ENCODE results near the gene NGF. TPM values are rescaled to one million over a fixed set of nuclear protein-coding genes. Genes with fewer than 3 reads are reported as not detected.

NGF gene
- polyA plus RNA-seq, 4 donors, result 1.6 to 2.0 (median 2.0) TPM

DNA sequence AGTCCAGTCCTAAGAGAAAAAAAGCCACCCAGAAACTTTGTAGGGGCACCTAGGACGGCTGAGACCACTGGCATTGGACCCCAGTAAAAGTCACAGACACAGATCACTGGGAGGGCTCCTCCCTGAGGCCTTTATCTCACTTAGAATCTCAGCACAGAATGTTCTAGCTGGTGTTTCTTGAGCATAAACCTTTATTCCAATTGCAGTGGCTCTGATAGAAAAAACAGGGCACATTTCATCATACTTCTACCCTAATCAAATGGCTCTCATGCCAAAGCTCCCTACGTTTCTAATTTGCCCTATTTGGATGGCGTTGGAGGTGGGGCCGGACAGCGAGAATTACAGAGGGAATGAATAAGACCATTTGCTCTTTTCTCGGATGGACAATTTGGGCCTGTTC, 53.8 kb downstream of the NGF start:
- no peak for DNase-seq (ENCODE audit: low read depth in 4 of 4, low spot score in 2 of 4)

DNA sequence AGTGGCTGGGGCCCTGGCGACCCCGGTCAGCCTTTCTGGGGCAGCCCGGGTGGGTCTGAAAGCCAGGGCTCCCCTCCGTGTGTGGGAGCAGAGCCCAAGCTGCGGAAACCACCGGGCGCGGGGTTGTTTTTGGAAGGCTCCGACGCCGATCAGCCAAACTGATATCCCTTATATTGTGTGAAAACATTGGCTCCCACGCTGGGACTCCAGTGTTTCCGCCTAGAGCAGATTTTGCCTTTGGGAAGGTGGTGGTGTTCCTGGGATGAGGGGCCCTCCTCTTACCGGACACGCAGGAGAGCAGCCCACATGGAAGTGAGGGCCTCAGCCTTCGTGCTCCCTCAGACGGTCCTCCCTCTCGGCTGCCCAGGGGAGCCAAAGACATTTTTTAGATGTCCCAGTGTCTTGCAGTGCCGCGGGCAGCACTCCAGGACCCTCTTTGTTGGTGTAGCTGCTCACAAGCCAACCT, 54.3 kb downstream of the NGF start:
- DNase-seq (ENCODE audit: low read depth in 4 of 4, low spot score in 2 of 4), result no peak

DNA sequence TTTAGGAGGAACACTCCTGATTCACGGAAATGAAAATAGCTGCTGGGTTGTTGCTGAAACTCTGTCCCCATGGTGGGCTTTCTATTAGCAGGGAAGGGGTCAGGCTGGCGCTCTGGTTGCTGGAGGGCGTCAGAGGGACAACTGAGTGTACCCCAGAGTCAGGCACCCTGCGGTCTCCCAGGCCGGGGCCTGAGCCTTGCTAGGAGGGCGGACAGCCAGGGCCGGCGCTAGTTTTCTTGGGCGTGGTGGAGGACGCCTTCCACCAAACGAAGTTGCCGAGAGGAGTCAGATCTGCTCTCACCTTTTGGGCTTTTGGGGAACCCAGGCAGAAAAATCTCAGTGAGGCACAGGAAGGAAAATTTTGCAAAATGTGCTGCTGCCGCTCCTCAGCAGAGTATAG, 54.8 kb downstream of the NGF start:
- DNase-seq (ENCODE audit: low read depth in 4 of 4, low spot score in 2 of 4), result no peak

DNA sequence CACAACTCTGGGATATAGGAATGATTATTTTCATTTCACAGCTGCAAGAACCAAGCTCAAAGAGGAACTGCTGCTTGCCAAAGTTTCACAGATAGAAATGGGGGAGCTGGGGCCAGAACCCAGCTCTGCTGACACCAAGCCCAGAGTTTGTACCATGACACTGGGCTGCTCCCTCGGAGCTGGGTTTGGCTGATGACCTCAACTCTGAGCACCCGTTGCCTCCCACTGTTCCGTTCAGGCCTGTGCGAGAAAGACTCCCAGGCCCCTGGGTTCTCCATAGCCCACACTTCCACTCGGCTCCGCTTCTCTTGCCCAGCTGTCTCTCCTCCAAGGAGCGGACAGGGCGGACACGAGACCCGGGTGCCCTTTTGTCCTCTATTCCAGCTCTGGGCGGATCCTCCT, 55.2 kb downstream of the NGF start:
- peak in 1 of 4 donors; percentile 24 for DNase-seq (ENCODE audit: low read depth in 4 of 4, low spot score in 2 of 4)

DNA sequence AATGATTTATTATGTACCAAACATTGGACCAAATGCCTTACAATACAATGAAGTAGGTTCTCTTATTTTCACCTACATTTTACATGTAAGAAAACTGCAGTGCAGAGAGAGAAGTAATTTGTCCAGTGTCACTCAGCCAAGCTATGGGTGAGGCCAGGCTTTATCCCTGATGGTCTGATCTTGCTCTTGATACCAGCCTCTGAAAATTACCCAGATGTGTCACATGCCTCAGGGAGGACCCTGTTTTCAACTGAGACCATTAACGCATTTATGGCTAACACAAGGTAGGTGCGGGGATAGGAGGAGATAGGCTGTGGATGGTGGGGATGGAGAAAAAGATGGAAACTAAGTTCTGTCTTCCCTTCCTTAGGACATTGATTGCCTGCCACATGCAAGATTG, 56.9 kb downstream of the NGF start:
- DNase-seq (ENCODE audit: low read depth in 4 of 4, low spot score in 2 of 4), result no peak

DNA sequence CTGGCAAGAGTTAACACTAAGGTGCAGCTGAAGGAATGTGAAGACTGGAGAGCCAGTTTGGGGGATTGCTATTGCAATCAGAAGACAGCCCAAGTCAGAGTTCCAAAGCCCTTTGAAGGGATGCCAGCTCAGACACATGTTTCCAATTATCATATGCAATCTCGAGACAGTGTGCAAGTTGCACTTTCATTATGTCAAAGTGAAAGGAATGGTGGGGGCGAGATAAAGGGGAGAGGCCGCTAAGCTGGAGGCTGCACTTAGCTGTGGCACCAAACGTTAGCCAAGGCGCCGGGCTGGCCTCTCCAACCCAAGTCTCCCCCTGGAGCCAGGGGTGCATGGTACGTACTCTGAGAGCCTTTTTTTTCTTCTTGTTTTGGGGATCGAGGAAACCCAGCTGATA, 58.0 kb downstream of the NGF start:
- DNase-seq (ENCODE audit: low read depth in 4 of 4, low spot score in 2 of 4), result no peak

DNA sequence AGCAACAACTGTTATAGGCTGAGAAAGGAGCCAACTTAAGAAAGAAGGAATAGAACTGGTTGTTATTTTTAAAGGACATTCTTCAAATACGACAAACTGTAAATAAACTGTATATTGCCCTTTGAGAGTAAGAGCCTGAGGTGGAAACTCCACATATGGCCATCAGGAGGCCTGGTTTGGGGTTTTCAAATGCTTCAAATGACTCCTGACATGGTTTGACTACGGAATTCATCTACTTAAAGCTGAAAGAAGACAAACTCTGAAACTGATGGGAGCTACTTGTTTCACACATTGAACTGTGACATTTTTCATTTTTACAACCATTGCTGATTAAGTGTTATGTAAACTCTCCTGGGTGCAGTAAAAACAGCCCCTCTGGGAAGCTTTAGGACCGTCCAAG, 59.8 kb downstream of the NGF start:
- peak in 3 of 4 donors; percentile 40 to 50 (median 45) for DNase-seq (ENCODE audit: low read depth in 4 of 4, low spot score in 2 of 4)

DNA sequence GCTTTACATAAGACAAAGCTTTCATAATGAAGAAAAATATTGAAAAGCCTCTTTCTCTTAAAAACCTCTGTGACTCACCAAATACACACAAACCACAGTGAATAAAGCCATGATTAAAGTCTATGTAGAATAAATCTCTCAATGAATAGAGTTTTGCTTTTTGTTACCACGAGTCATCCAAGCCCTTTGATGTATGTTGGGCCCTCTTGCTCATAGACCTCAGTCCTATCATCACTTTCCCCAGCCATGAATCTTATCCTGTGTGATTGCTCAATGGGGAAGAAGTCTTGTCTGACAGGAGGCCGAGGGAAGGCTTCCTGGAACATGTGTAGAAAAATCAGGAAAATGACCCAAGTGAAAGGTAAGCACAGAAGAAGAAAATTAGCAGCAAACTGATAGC, 60.8 kb downstream of the NGF start:
- DNase-seq (ENCODE audit: low read depth in 4 of 4, low spot score in 2 of 4), result no peak

DNA sequence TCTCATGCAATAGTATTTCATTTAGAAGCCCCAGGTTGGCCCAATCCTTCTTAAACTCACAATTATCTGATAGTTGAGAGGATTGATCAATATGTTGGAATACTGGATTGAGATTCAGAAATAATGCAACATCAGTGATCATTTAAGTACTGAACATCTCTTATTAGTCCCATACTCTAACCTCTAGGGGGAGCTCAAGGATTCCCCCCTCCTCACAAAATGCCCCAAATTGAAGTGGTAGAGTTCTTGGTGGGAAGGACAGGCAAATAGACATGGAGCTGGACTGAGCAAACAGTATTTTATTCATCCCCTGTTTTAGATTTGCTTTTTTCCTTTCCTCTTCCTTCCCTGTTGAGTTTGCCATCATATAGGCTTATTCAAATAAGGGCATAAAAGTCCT, 62.8 kb downstream of the NGF start:
- DNase-seq (ENCODE audit: low read depth in 4 of 4, low spot score in 2 of 4), result no peak

DNA sequence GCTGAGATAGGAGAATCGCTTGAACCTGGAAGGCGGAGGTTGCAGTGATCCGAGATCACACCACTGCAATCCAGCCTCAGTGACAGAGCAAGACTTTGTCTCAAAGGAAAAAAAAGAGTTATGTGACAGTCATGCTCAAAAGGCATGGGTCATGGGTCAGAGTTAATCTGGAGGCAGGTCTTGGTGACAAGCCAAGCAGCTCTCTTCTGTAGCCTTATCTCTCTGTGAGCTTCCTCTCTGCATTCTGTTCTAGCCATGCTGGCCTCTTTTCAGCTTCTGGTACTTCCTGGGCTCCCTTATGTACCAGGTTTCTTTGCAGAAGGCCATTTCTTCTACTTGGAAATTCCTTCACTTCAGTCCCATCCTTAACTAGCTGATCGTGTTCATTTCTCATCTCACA, 63.6 kb downstream of the NGF start:
- DNase-seq (ENCODE audit: low read depth in 4 of 4, low spot score in 2 of 4), result no peak

DNA sequence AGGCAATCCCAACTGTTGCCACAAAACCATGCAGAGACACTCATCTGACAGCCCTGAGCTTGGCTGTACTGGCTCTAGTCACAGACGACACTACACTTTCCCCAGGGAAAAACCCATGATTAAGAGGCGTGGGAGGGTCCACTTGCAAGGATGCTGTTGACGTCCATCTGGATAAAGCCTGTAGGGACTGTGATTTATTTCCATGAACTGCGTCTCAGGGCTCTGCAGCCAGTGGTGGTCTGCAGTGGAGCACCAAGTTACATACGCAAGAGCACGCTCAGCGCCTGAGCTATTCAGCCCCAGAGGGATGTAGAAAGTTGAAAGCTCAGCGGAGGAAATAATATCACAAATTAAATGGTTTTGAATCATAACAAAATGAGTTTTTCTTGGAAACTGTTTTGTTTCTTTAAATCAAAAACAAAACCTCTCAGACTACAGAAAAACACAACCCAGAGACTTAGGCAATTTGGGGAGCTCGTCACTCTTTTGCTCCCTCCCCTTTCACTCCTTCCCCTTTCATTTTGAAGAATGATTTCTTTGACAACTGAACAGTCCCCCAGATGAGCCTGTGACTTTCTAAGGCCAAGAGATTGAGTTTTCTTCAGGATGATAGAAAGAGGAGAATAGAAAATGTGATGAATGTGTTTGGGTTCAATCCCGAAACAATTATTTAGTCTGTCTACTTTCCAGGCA, 71.2 kb downstream of the NGF start:
- DNase-seq (ENCODE audit: low read depth in 4 of 4, low spot score in 2 of 4), result peak in 3 of 4 donors; percentile 41 to 62 (median 58)

DNA sequence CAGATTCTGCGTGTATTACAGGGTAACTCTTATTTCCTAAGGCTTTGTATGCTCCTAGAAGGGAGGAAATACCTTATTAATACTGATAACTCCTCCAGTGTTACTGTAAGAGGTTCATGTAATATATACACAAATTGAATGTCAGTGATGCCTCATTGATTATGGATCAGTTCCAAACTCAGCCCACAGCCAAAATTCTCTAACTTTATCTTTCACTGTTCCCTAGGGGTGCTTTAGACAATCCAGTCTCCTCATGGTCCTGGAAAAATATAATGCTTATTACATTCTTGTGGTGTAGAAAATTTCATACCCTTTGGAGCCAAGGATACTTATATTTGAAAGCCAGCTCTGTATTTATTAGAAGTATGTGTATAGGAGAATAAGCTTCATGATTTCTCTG, 73.0 kb downstream of the NGF start:
- no peak for DNase-seq (ENCODE audit: low read depth in 4 of 4, low spot score in 2 of 4)

DNA sequence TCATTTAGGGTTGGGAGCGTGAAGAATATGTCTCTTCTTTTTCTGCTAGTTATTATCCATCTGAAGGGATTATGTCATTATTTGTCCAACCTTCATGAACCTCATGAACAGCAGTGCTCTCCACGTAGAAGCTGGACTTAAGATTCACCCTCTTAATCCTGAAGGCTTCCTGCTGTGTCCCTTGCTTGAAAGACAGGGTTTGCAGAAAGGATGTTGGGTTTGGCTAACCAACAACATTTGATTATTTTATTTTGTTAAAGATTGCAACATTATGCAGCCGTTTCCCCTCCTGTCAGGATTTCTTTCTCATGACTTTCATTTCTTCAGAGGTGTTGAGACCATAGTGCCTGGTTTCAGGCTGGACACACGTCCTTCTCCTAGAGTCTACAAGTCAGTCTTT, 75.2 kb downstream of the NGF start:
- DNase-seq (ENCODE audit: low read depth in 4 of 4, low spot score in 2 of 4), result no peak

DNA sequence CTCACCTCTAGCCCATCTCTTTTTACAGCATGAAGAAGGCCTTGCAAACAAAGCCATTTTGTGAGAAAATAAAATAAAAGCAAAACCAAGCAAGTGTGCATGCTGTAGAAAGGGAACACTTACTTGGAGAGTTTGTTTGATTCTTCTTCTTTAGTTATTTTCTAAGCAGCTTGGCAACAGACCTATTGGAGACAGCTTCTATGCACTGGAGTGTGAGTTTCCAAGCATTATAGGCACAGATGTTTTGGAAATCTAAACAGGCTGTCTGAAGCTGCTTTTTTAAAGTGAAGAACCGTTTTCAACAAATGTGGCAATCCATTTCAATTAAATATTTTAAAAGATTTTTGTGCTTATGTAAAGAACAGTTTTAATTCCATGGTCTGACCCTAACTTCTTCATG, 76.6 kb downstream of the NGF start:
- DNase-seq (ENCODE audit: low read depth in 4 of 4, low spot score in 2 of 4), result no peak

DNA sequence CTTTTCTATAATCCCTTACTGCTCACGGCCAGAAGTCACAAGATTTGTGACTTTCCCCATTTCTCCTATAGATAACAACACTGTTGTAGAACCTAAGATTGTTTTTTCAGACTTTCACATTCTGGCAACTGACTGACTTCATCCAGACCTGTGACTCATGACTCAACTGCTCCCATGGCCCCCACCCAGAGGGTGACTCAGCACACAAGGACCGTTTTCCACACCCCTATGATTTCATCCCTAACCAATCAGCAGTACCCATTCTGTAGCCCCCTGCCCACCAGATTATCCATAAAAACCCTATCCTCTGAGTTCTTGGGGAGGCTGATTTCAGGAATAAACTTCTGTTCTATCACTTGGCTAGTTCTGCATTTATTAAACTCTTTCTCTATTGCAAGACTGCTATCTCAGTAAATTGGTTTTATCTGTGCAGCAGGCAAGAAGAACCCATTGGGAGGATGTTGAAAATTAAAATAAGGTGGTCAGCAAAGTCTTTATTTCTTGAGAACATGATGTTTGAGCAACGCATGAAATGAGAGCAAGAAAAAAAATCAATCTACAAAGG, 79.7 kb downstream of the NGF start:
- no peak for DNase-seq (ENCODE audit: low read depth in 4 of 4, low spot score in 2 of 4)

DNA sequence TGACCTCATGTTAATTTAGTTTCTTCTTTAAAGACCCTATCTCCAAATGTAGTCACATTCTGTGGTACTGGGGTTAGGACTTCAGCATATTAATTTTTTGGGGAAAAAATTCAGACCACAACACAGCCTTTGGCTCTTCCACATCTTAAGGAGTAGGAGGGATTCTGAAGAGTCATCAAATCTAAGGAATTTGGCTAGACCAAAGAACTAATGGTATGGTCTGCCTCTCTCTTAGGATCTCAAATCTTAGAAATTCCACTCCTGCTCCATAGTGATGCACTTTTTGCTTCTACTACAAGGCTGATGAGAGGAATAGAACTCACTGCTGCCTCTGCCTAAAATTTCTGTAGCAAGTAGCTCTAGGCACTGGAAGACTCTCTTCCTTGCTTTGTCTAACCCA, 80.5 kb downstream of the NGF start:
- DNase-seq (ENCODE audit: low read depth in 4 of 4, low spot score in 2 of 4), result no peak

DNA sequence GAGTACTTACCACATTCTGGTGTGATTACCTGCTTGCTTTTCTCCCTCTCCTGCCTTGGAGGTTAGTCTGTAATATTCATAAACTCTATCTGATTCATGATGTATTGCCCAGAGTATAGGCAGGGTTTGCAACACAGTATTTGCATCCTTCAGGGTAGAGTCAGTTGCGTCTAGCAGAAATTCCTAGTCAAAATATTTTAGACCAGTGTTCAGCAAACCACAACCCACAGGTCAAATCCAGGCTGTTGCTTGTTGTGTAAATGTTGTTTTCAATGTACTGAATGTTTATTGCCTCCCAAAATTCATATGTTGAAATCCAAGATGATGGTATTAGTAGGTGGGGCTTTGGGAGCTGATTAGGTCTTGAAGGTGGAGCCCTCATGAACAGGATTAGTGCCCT, 82.9 kb downstream of the NGF start:
- no peak for DNase-seq (ENCODE audit: low read depth in 4 of 4, low spot score in 2 of 4)

DNA sequence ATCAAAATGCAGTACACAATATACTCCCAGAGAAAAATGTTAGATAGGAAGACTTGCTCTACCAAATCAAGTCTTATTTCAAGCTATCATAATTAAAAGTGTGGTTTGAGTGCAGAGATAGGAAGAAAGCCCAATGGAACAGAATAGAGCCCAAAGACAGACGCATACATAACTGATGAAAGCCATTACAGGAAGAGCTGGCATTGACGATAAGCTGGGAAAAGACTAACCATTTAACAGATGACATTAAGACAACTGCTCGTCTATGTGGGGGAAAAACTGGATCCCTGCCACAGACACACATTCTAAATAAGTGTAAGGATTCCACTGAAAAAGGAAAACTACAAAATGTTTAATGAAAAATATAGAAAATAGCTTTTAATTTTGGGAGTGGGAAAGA, 85.5 kb downstream of the NGF start:
- no peak for DNase-seq (ENCODE audit: low read depth in 4 of 4, low spot score in 2 of 4)

DNA sequence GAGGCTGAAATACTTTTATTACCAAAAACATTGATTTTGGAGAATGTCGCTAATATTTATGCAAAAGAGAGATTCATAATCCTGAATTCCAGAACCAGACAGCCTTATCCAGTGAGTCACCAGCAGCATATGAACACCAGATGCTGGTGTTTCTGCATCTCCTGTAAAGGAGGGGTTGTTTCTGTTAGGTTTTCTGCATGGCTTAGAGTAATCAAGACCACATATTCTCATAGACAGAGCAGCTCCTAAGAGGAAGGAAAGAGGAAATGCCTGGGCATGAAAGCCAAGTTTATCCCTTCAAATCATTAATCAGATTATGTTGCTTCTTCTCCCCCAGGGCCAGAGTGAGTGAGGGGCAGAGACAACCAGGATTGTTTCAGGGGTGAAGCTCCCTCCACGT, 86.2 kb downstream of the NGF start:
- DNase-seq (ENCODE audit: low read depth in 4 of 4, low spot score in 2 of 4), result no peak

DNA sequence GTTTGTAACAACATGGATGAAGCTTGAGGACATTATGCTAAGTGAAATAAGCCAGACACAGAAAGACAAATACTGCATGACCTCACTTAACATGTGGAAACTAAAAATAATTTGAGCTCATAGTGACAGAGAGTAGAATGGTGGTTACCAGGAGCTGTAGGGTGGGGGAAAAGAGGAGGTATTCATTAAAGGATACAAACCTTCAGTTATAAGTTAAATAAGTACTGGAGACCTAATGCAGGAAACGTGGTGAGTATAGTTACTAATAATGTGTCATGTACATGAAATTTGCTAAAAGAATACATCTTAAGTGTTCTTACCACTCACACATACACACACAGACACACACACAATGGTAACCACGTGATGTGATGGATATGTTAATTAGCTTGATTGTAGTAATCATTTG, 86.7 kb downstream of the NGF start:
- DNase-seq (ENCODE audit: low read depth in 4 of 4, low spot score in 2 of 4), result no peak

DNA sequence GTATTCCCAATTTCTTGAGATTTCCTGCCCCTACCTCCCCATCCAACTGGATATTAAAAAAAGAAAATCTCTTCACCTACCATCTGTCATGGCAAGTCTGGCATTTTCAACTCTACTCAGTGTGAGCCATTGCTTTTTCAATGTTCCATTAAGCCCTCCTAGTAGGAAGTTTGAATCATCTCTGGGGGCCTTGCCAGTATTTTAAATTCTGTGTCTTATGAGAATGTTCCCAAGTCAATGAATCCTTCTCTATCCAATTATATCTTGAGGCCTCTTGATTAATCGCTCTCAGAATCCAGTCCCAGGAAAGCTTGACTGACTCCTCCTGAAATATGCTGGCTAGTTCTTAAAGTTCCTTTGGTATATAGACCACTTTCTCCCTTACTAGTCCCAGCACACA, 91.5 kb downstream of the NGF start:
- no peak for DNase-seq (ENCODE audit: low read depth in 4 of 4, low spot score in 2 of 4)

DNA sequence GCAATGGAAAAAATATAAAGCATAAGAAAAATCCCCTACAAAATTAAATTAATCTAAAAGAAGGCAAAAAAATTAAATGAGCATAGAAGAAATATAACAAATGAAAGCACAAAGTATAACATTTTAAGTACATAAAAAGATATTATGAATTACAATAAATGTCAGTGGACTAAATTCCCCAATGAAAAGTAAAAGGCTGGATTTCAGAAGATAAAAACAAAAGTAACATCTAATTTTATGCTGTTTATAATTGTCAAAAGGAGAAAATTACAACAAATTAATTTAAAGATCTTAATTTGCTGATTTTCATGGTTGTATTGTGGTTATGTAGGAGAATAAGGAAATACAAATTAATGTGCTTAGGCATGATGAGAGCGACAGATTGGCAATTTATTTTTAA, 92.8 kb downstream of the NGF start:
- no peak for DNase-seq (ENCODE audit: low read depth in 4 of 4, low spot score in 2 of 4)

DNA sequence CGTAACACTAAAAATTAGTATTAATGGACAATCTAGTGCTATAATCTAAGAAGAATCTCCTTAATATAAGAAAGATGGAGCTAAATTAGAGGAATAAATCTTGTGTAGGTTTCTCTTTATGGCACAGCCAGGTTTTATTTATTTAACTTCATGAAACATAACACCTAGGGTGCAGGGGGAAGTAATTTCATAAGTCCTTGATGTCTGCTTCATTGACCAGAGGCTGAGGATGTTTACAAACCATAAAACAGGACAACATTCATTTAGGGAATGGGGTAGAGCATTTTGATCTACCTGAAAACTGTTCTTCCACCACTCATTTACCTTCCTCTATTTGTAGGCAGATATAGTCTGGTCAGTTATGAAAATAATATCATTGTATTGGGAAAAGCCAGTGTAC, 95.5 kb downstream of the NGF start:
- no peak for DNase-seq (ENCODE audit: low read depth in 4 of 4, low spot score in 2 of 4)
